Esophagus squamous epithelium (tissue), 4 donors: ENCODE data around the gene ODAD4.

Source experiments
- POLR2A ChIP-seq, 4 donors: fragments of 450-650 bp; IDR thresholded peaks; one replicate each; pipeline ENCODE4 v1.6.1; 2017; ENCODE audit warnings: antibody characterized with exemption in 4 of 4, mild to moderate bottlenecking in 4 of 4, moderate library complexity in 3 of 4
- TF ChIP-seq, protein P1 (sequence below), 6 experiments: fragments of 450-650 bp in 4 of 6; fragments of 200-600 bp in 2 of 6; sonication (generic) in 2 of 6; IDR thresholded peaks; one replicate each; pipeline ENCODE4 v1.5.1; 2016 to 2019; ENCODE audit warnings: antibody characterized with exemption in 6 of 6, mild to moderate bottlenecking in 4 of 6, moderate library complexity in 4 of 6

GRCh38 chr17:41920580-41920955 is 9.8 kb upstream of the ODAD4 start:
- TF ChIP-seq, protein P1, sequence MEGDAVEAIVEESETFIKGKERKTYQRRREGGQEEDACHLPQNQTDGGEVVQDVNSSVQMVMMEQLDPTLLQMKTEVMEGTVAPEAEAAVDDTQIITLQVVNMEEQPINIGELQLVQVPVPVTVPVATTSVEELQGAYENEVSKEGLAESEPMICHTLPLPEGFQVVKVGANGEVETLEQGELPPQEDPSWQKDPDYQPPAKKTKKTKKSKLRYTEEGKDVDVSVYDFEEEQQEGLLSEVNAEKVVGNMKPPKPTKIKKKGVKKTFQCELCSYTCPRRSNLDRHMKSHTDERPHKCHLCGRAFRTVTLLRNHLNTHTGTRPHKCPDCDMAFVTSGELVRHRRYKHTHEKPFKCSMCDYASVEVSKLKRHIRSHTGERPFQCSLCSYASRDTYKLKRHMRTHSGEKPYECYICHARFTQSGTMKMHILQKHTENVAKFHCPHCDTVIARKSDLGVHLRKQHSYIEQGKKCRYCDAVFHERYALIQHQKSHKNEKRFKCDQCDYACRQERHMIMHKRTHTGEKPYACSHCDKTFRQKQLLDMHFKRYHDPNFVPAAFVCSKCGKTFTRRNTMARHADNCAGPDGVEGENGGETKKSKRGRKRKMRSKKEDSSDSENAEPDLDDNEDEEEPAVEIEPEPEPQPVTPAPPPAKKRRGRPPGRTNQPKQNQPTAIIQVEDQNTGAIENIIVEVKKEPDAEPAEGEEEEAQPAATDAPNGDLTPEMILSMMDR (IDR thresholded peaks at IDR 0.05), result no peak
- no peak for TF ChIP-seq POLR2A (IDR thresholded peaks at IDR 0.05)
